ENCODE results near the gene ADH4. TPM values are rescaled to one million over a fixed set of nuclear protein-coding genes. Genes with fewer than 3 reads are reported as not detected.

Gene ADH4
- total and polyA plus RNA-seq, 9 of the 15 experiments (the other 6 are each of a cell fraction or from before 2014, with no cell fraction given), result not detected

- TF ChIP-seq ZSCAN29 (IDR thresholded peaks at IDR 0.05) (0 out of 2 replicates have a peak, but pooled peaks have one; percentile 32), ZC3H4 (CRISPR knock-in tag; IDR thresholded peaks at IDR 0.05; ENCODE audit: borderline replicate concordance) (no peak), ZNF668 (CRISPR knock-in tag; IDR thresholded peaks at IDR 0.05) (no peak), CREB5 (CRISPR knock-in tag; IDR thresholded peaks at IDR 0.05) (no peak), NR0B1 (IDR thresholded peaks at IDR 0.05; ENCODE audit: partially characterized antibody) (no peak), MTA1 (IDR thresholded peaks at IDR 0.05; ENCODE audit: borderline replicate concordance) (no peak), ZNF274 (IDR thresholded peaks at IDR 0.05; ENCODE audit: borderline replicate concordance, low read depth, low read length) (no peak), ZNF224 (CRISPR knock-in tag; IDR thresholded peaks at IDR 0.05) (no peak), PHF8 (IDR thresholded peaks at IDR 0.05; ENCODE audit: borderline replicate concordance, low read length) (peak; percentile 91), POLR2G (IDR thresholded peaks at IDR 0.05; ENCODE audit: low read depth, low read length) (peak; percentile 89), ATF3 (IDR thresholded peaks at IDR 0.05) (no peak), ATF3 (CRISPR knock-in tag; conservative IDR thresholded peaks at IDR 0.05) (no peak), NFYB (IDR thresholded peaks at IDR 0.05; ENCODE audit: extremely low read depth, insufficient read length) (no peak), ZNF785 (CRISPR knock-in tag; IDR thresholded peaks at IDR 0.05) (no peak), ADNP (tag; IDR thresholded peaks at IDR 0.05) (no peak), HDAC2 (IDR thresholded peaks at IDR 0.05) (peak; percentile 67; the same call in 1 of the 2 replicates), ZBTB33 (CRISPR knock-in tag; IDR thresholded peaks at IDR 0.05) (peak; percentile 63), NKRF (IDR thresholded peaks at IDR 0.05; ENCODE audit: borderline replicate concordance) (no peak), POLR2H (tag; IDR thresholded peaks at IDR 0.05; ENCODE audit: low read depth) (peak; percentile 84), GABPA (tag; conservative IDR thresholded peaks at IDR 0.05; ENCODE audit: low read depth) (peak; percentile 87)
Observed at GRCh38 chr4:99088481-99089365, 55.4 kb downstream of the ADH4 start, which contains the start of gene ADH5 (continued).

Measured in K562 (cell line).